Measurements from ENCODE around the gene GAS2L1.
"Not testable (repeated sequence)": the region's sequence is repeated elsewhere in the genome, so short reads cannot be mapped to it uniquely, and the experiment has no call there.

Gene GAS2L1

DNA sequence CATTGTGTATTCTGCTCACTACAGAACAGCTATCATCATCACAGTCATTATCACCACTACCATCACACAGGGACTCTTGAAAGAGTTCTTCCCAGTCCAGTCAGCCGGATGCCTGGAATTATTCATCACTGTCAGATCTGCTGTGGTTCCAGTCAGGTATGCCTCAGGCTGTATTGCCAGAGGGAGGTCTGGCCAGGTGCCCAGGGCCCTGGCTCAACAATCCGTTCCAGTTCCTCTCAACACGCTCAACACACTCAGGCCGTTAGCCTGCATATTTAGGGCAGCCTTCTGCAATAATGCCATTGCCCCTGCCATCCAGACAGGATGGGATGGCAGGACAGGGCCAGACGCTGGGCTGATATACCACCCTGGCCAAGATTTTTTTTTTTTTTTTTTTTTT, 37.7 kb downstream of the GAS2L1 start:
- DNase-seq = no peak

DNA sequence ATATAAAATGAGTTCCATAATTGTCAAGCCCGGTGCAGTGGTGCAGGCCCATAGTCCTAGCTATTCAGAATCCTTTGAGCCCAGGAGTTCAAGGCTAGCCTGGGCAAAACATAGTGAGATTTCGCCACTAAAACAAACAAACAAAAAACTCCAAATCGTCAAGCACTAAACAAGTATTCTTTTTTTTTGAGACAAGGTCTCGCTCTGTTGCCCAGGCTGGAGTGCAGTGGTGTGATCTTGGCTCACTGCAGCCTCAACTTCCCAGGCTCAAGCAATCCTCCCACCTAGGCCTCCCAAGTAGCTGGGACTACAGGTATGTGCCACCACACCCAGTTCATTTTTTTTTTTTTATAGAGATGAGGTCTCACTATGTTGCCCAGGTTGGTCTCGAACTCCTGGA, 38.4 kb downstream of the GAS2L1 start:
- not testable (repeated sequence) for DNase-seq

DNA sequence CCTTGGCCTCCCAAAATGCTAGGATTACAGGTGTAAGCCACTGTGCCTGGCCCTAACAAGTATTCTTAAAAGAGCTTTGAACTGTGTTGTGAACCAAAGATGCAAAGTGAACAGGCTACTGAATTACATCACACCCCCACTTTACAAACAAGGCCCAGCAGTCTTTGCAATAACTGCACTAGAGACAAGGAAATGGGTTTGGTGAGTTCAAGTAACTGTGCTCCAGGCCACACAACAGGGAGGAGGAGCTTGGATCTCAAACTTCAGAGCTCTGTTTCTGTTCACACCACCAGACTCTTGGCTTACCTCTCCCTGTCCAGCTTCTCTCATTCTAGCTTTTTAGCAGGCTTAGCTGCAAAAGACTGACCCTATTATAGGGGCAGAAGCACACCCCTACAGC, 39.5 kb downstream of the GAS2L1 start:
- DNase-seq = no peak

DNA sequence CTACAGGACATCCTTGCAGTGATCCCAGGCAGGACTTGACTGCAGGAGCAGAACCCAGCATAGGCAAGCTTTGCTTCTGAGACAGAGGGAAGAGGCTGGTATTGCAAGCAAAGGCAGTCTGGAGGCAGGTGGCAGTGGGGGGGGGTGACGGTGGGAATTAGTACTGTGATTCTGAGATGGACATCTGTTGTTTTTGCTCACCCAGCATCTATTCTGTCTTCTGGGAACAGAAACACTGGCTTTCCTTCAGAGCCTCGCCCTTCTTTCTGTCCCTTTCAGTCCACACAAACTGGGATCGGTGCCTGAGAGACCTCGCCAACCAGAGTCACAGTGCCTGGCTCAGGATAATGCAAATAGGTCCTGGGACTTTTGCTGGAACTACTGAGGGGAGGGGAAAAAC, 40.2 kb downstream of the GAS2L1 start:
- DNase-seq = no peak

DNA sequence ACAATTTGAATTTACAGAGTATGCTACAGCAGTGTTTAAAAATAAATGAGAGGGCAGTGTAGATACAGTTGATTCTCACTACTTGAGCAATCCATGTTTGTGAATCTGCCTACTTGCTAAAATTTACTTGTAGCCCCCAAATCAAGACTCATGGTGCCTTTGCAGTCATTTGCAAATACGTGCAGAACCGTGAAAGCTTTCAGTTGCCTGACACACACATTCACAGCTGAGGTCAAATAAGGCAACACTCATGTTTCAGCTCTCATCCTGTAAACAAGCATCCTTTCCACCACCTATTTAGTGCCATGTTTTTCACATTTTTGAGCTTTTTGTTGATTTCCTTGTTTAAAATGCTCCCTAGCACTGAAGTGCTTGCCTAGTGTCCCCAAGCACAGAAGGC, 41.6 kb downstream of the GAS2L1 start:
- DNase-seq = no peak

DNA sequence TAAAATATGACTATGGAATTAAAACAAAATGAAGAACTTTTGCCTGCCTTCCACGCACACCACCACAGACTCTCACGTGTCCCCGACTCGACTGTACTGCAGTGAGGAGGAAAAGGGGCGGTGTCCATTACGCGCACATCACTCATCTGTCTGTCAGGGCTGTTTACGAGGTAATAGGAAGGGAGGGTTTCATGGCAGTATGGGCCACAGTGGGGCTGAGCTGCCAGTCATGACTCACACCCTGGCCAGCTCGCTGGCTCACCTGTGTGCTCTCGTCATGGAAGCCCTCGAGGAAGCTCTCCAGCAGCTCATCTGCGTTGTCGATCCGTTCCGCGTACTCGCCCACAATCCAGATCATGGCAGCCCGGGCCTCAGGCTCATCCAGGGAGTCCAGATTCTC, 42.5 kb downstream of the GAS2L1 start:
- DNase-seq = no peak

DNA sequence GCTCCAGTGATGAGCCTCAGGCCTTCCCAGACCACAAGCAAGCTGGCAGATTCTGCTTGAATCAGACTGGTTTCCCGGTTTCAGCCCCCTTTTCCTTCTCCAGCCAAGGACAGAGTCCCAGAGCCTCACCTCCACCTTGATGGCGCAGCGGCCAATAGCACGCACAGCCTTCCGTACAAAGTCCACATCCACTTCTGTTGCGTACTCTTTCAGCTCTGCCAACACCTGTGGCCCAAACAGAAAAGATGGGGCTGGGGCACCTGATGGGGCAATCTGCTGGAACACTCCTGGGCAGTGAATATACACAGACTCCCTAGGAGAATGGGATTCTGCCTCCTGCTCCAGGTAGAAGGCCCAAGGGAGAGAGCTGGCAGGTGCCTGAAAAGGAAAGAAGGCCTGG, 44.6 kb downstream of the GAS2L1 start:
- DNase-seq = no peak

DNA sequence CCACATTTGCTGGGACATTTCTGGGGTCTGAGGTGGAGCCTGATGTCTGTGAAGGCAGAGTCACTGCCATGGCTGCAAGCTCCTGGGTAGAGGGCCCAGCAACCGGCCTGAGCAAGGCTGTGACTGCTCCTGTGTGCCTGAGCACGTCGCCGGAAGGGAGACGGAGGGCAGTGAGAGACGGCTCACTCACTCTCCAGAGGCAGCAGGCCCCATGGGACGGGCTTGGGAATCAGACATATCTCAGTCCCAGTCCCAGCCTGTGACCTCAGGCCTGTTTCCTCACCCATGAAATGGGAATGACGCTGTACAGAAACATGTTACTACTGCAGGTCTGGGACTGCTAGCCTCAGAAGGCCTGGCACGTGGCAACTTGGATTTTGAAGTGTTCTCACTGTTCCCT, 45.4 kb downstream of the GAS2L1 start:
- no peak for DNase-seq

DNA sequence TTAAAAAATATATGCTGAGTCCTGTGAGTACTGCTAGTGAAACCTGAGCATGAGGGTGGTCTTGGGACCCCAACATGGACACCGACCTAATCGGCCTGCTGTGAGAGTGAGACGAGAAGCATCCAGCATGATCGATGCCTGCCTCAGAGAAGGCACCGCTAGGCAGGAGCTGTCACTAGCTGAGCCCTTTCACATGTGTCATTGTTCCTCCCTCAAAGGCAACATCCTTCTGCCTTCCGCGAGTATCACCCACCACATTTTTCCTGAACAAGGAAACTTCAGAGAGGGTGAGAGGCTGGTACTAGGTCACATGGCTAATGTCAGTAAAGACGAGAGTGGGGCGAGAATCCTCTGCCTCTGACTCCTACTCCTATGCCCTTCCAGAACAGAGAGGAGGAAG, 46.3 kb downstream of the GAS2L1 start:
- DNase-seq = no peak

DNA sequence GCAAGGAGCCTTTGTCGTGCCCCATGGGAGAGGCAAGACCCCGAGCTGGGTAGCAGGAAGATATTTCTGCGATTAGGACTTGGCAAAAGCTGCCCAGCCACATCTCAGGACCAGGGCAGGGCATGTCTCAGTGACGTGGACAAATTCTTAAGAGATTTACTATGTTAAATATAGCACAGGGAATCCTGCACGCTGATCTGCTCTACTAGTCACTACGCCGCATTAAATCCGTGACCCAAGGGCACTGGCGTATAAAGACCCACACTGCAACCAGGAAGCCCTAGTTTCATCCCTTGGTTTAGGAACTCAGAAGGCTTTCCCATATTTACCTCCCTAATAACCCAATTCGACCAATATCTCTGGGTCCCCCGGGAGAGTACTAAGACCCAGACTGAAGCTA, 46.8 kb downstream of the GAS2L1 start:
- DNase-seq = no peak

DNA sequence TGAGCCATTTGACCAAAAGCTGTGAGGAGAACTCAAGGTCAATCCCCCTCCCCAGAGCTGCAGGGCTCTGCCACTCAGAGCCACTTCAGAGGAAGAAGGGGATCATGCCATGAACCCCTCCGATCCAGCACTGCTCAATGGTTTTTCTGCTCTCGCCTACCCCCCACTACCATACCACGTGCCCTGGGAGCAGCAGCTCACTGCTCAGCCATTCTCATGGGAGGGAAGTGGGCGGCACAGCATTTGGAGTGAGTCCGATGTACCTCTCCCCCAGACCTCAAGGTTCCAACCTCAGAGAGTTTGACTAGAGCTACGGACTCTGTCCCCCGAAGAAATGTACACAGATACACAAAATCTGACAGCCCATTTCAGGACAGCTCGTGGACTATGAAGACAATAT, 47.4 kb downstream of the GAS2L1 start:
- no peak for DNase-seq

DNA sequence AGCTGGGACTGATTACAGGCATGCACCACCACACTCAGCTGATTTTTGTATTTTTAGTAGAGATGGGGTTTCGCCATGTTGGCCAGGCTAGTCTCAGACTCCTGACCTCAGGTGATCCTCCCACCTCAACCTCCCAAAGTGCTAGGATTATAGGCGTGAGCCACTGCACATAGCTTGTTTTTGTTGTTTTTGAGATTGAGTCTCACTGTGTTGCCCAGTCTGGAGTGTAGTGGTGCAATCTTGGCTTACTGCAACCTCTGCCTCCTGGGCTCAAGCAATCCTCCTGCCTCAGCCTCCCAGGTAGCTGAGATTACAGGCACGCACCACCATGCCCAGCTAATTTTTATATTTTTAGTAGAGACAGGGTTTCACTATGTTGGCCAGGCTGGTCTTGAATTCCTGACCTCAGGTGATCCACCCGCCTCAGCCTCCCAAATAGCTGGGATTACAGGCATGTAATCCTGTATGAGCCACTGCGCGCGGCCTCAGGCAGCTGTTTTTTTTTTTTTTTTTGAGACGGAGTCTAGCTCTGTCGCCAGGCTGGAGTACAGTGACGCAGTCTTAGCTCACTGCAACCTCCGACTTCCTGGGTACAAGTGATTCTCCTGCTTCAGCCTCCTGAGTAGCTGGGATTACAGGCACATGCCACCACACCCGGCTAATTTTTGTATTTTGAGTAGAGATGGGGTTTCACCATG, 50.9 kb downstream of the GAS2L1 start:
- DNase-seq = not testable (repeated sequence)

DNA sequence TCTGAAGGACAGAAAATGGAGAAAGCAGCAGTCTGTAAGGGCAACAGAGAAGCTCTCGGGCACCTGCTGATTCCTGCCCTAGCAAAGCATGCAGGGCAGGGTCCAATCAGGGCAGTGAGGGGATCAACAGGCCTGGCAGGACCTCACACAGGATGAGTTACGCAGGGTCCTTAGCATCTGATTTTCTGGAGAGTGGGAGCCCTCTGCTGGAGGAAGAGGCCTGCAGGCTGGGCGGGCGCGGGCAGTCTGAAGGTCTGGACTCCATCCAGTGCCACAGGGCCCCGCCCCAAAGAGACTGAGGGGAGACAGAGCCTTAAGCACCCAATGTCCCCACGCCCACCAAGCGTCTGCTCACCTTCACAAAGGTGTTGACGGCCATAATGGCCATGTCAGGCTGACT, 53.0 kb downstream of the GAS2L1 start:
- DNase-seq = no peak

All from activated effector memory CD4-positive, alpha-beta T cell treated with anti-CD3 and anti-CD28 coated beads, Interleukin-2, amount 50 U/mL, for 16 hours (primary cell).